Measurements from ENCODE around the gene RAPGEF4. TPM values are rescaled to one million over a fixed set of nuclear protein-coding genes. Genes with fewer than 3 reads are reported as not detected.

The RAPGEF4 gene
- total and polyA plus RNA-seq, 2 of the 8 experiments (the other 6 are each of a cell fraction or from before 2014, with no cell fraction given): 1.2 to 2.6 TPM

- no peak for TF ChIP-seq GABPA (IDR thresholded peaks at IDR 0.05; ENCODE audit: borderline replicate concordance, insufficient read depth, low read length)
- no peak for TF ChIP-seq TAF1 (IDR thresholded peaks at IDR 0.05; ENCODE audit: low read depth, low read length)
- TF ChIP-seq KDM1A (IDR thresholded peaks at IDR 0.05; ENCODE audit: borderline replicate concordance, low read length): no peak
- TF ChIP-seq TCF12 (IDR thresholded peaks at IDR 0.05; ENCODE audit: low read depth, low read length): no peak
Observed at GRCh38 chr2:172985139-172985892, 249.7 kb downstream of the RAPGEF4 start (continued).

All from H1 (cell line).